ENCODE measurements around the gene BUD23. TPM values are rescaled to one million over a fixed set of nuclear protein-coding genes. Genes with fewer than 3 reads are reported as not detected.
A peak's percentile ranks its signal among the peaks of the same experiment; 100 is the strongest.

The BUD23 gene
- total RNA-seq, 1 donor from 2014 or later: 81.1 TPM

GRCh38 chr7:73734619-73735527 is 51.5 kb downstream of the BUD23 start:
- DNase-seq (ENCODE audit: missing footprints) (peak; percentile 88), ATAC-seq (no peak)
- intact Hi-C loops (cut with DNase I): no loop called here

GRCh38 chr7:73735528-73735905 is 52.1 kb downstream of the BUD23 start:
- intact Hi-C loops (cut with DNase I): no loop called here
- ATAC-seq (no peak), DNase-seq (ENCODE audit: missing footprints) (no peak)

DNA sequence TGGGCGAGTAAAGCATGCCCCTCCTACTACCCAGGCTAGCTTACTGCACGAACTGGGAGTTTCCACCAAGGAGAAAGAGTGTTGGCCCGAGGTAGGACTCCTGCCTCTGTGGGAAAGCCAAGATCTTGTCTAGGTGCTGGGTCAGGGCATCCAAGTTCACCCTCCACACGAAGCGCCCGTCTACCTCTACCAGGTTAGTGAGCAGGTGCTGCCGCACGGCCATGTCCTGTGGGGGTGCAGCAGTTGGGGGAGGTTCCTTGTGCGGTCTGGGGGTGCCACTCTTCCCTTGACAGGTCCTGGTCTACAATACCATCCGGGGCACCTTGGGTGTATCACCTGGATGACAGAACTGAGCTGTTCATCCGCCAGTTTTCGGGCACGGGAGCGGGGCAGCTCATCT is 53.5 kb downstream of the BUD23 start:
- ATAC-seq: no peak
- intact Hi-C loops (cut with DNase I): no loop called here

DNA sequence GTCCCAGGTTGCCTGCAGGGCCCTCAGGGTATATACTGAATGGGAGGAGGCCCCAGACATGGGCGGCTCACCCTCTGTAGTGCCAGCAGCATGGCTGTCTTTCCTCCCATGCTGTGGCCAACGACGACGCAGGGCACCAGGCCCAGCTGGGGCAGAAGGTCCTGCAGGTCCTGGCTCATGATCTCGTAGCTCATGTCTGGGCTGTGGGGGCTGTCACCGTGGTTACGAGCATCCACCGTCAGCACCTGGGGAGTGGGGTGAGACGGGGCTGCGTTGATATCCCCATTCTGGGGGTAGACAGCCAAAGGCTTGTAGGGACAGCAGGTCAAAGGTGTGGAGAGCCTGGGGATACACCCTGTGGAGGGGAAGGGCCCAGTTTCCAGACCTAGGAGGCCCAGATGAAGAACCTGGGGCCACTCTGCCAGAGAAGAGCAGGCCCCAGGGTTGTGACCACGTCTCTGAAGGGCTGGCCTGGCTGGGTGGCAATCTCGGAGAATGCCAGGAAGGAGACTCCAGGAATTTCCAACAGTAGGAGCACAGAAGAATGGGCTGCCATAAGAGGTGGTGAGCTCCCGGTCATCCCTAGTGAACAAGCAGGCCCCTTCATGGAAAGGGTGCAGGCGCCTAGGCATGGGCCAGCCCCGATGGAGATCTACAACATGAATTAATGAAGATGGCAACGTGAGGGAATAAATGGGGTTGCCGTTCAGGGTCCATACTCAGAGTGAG is 54.3 kb downstream of the BUD23 start:
- DNase-seq (ENCODE audit: missing footprints) (no peak), ATAC-seq (no peak)
- intact Hi-C loops (cut with DNase I): no loop called here

More for the DNA sequence above, 53.5 kb downstream of the BUD23 start:
- no peak for DNase-seq (ENCODE audit: missing footprints)

- ATAC-seq (peak; percentile 42), DNase-seq (ENCODE audit: missing footprints) (peak; percentile 77)
- intact Hi-C loops (cut with DNase I): no loop called here
Measured at GRCh38 chr7:73738220-73738611, 54.8 kb downstream of the BUD23 start.

DNA sequence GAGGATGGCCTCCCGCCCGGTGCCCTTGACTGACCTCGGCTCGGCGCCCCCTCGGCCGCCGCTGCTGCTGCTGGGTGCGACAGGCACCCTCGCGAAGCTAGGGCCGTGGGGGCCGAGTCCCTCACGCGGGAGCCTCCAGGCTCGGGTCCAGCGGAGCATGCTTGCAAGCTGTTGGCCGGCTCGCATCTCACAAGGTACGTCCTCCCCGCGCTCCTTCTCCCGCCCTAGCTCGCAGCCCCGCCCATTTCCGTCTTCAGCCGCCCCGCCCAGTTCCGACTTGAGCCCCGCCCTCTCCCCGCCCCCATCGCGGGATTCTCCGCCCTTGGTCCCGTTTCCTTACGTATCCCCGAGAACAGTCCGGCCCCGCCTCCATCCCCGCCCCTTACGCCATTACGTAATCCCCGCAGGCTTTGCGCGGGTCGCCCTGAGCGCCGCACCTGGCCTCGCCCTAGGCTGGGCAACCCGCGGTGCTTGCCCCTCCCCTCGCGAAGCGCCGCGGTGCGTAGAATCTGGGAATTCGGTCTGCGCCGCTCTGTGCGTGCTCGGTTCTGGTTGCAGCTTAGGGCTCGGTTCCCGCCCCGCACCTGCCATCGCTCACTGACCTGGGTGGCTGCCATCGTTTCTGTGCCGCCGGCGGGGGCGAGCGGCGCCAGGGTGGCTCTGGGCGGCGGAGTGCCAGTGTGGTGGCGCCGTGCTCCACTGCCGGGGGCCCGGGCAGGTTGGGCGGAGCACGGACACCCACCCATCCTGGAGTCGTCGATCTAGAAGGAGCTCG is 55.4 kb downstream of the BUD23 start, which contains the start of gene ABHD11:
Gene ABHD11 (minus strand): TSS at position 191 of the 775 bp plus-strand sequence. CDS start 32 bp downstream, at position 159.
- DNase-seq (ENCODE audit: missing footprints) (peak; percentile 98), ATAC-seq (peak; percentile 93)
- intact Hi-C loops (cut with DNase I): no loop called here

DNA sequence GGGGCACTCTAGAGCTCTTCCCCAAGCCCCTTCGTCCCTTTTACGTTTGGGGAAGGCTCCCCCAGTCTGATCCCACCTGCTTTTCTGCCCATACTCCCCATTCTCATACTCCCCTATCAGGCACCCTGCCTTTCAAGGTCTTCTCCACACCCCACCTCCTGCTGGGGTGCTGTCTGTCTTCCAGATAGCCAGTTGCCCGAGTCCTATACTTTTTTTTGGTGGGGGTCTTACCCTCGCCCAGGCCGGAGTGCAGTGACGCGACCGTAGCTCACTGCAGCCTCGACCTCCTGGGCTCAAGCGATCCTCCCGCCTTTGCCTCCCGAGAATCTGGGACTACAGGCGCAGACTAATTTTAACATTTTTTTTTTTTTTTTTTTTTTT is 56.0 kb downstream of the BUD23 start:
- ATAC-seq: no peak
- intact Hi-C loops (cut with DNase I): no loop called here
- DNase-seq (ENCODE audit: missing footprints): no peak

DNA sequence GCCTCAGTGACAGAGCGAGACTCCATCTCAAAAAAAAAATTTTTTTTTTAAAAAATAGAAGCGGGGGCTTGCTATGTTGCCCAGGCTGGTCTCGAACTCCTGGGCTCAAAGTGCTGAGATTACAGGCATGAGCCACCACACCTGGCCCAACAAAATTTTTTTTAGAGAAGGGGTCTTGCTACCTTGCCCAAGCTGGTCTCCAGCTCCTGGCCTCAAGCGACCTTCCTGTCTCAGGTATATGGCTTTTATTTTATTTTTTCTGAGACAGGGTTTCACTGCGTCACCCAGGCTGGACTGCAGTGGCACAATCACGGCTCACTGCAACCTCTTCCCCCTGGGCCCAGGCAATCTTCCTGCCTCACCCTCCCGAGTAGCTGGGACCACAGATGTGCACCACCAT is 56.8 kb downstream of the BUD23 start:
- ATAC-seq (no peak), DNase-seq (ENCODE audit: missing footprints) (no peak)
- intact Hi-C loops (cut with DNase I): no loop called here

DNA sequence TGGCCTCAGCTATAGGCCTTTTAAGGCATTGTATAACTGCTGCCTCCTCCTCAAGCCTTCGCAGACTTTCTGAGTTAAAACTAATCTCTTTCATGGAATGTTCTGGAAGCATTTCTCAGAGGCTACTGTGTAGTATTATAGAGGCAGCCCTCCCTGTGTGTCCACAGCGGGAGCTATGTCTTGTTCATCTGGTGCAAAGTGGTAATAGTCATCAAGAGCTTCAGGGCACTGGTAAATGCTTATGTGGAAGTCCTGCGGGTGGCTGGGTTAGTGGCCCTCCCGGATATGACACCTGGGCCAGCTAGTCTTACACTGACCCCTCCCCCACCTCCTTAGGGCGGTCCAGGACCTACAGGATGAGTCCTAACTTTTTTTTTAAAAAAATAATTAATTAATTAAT is 57.4 kb downstream of the BUD23 start:
- DNase-seq (ENCODE audit: missing footprints) (no peak), ATAC-seq (no peak)
- intact Hi-C loops (cut with DNase I): no loop called here

DNA sequence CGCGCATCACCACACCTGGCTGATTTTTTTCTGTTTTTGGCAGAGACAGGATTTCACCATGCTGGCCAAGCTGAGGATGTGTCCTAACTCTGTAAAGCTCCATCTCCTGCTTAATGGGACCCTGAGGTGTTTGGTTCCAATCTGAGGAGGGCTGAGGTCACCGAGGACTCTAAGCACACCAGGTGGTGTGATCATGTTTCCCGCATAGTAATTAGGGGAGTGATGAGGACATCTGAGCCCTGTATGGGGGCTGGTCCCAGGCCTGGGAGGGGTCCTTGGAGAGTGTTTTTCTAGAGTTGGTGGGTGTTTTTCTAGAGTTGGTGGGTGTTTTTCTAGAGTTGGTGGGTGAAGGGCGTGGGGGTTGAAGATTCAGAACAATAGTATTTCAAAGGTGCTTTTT is 58.2 kb downstream of the BUD23 start:
- intact Hi-C loops (cut with DNase I): no loop called here
- ATAC-seq (no peak), DNase-seq (ENCODE audit: missing footprints) (no peak)

DNA sequence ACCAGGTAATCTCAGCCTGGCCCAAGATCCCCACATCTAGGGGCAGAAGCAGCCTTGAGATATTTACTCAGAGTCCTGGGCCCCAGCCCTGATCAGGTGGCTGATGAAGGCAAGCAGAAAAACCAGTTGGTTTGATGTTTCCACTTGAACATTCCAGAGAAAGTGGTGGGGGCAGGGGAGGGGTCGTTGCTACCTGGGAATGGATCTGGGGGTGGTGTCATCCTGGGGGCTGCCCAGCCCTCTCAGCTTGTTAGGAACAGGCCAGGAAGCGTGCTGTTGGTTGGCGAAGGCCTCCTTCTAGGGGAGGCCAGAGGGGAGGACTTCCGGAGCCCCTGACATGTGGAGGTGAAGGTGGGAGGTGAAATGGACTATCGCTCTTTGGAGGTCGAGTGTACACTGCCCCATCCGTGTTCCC is 58.9 kb downstream of the BUD23 start:
- DNase-seq (ENCODE audit: missing footprints) (no peak), ATAC-seq (no peak)
- intact Hi-C loops (cut with DNase I): no loop called here

DNA sequence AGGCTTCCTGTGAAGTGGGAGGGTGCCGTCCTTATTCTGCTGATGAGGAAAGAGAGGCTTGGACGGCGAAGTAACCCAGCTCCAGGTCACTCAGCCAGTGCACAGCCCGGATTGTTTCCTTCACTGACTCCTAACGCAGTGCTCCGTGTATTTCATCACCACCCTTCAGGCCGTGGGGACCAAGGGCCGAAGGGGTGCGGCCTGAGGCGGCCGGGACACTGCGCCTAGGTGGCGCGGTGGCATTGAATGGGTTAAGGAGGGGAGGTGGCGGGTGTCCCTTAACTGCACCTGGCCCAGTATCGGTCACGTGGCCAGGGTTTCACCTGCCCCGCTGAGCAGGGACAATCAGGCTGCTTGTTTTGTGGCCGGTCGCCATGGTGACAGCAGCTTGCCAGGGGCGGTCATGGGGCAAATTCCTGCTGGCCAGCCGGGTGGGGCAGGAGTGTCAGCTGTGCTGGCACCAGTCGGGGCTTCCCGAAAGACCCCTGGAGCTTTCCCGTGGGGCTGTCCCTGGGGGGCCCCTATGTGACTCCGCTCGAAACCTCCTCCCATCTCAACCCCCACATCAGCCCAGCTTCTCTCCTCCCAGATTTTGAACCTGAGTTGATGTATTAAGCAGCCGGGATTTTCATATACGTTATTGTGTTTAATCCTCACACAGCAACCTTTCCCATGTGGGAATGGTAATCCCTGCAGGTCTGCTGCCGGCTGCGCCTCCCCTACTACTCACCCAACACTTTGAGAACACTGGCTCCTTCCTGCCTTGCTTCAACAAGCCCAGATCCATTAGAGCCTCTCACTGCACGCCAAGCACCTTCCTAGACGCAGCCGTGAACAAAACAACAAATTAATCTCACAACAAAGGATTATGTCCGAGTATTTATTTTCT is 59.6 kb downstream of the BUD23 start:
- ATAC-seq (no peak), DNase-seq (ENCODE audit: missing footprints) (no peak)
- intact Hi-C loops (cut with DNase I): no loop called here

DNA sequence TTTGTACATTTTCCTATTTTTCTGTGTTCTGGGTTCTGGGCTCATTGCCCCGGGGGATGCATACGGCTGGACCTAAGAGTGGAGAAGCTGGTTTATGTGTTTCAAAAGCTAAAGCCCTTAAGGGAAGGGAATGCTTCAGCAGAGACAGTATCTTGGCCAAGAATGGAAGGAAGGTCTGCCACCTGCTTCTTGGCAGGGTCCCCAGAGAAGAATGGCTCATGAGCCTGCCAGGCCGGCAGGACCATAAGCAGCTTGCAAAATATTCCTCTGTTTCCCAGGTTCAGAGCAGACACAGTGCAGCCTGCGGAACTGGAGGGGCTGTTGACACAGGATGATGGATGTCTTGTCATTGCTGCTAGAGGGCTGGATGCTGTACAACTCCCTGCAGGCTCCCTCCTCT is 63.0 kb downstream of the BUD23 start:
- DNase-seq (ENCODE audit: missing footprints): no peak
- ATAC-seq: no peak
- intact Hi-C loops (cut with DNase I): no loop called here

Small RNA genes lying within 50 kb of the gene (microRNA-seq; reads per million reads assigned to microRNA genes)
- gene MIR4284: not detected

Other genes starting within 250 kb of the BUD23 start
- 0.46 TPM for gene FZD9, start 249.8 kb upstream of the BUD23 start, total RNA-seq
- 40.9 TPM for gene BAZ1B, start 161.3 kb upstream of the BUD23 start, total RNA-seq
- gene BCL7B, start 125.9 kb upstream of the BUD23 start, total RNA-seq: 71.5 TPM
- 10.4 TPM for gene TBL2, start 105.0 kb upstream of the BUD23 start, total RNA-seq
- 6.4 TPM for gene MLXIPL, start 59.1 kb upstream of the BUD23 start, total RNA-seq
- gene VPS37D, start 15.8 kb upstream of the BUD23 start, total RNA-seq: 3.0 TPM
- gene DNAJC30, start 144 bp upstream of the BUD23 start, total RNA-seq: 13.8 TPM
- 1.6 TPM for gene STX1A, start 36.1 kb downstream of the BUD23 start, total RNA-seq
- 21.5 TPM for gene ABHD11, start 55.2 kb downstream of the BUD23 start, total RNA-seq
- gene CLDN3, start 86.7 kb downstream of the BUD23 start, total RNA-seq: not detected
- gene CLDN4, start 147.4 kb downstream of the BUD23 start, total RNA-seq: not detected
- gene METTL27, start 158.9 kb downstream of the BUD23 start, total RNA-seq: 0.27 TPM
- gene TMEM270, start 177.6 kb downstream of the BUD23 start, total RNA-seq: not detected